H1 (cell line): Measurements from ENCODE around the gene THOC6. TPM values are rescaled to one million over a fixed set of nuclear protein-coding genes. Genes with fewer than 3 reads are reported as not detected.
A peak's percentile ranks its signal among the peaks of the same experiment; 100 is the strongest.

Experiments
- POLR2A ChIP-seq, 2 experiments: IDR thresholded peaks; 1 replicate in 1 of 2; 2 replicates in 1 of 2; pipeline ENCODE4 v1.6.1; 2011; ENCODE audit warnings: low read depth in 2 of 2, low read length in 2 of 2, mild to moderate bottlenecking in 2 of 2; ENCODE audit errors: control extremely low read depth in 1 of 2
- POLR2AphosphoS5 ChIP-seq: IDR thresholded peaks from 2 replicates; pipeline ENCODE4 v1.6.1; 2011; ENCODE audit warnings: low read depth, low read length
- SIN3A ChIP-seq, 2 experiments: IDR thresholded peaks in 1 of 2; conservative IDR thresholded peaks in 1 of 2; 2 replicates each; pipeline ENCODE4 v1.6.1; 2011 to 2012; ENCODE audit warnings: low read length in 2 of 2, improper control_type of control experiment in 1 of 2, low read depth in 1 of 2, mild to moderate bottlenecking in 1 of 2
- TAF7 ChIP-seq: optimal IDR thresholded peaks from 2 replicates; pipeline ENCODE3; 2011; ENCODE audit warnings: low read depth, mild to moderate bottlenecking, inconsistent platforms, low read length, moderate library complexity, borderline replicate concordance
- polyA plus RNA-seq, 7 experiments: library from polyadenylated mRNA; depleted of rRNA in 3 of 7; stranded (reverse) in 5 of 7; unstranded in 2 of 7; fragments of >200 nt in 5 of 7; fragments of 200-250 nt in 2 of 7; gene quantifications; 1 replicate in 5 of 7; 2 replicates in 1 of 7; 4 replicates in 1 of 7; pipeline versions ENCODE4 v1.2.1 to v1.2.3, GENCODE V29; 2011 to 2013; ENCODE audit warnings: missing spikeins in 2 of 7, mixed read lengths in 2 of 7
- total RNA-seq: library from RNA; stranded (reverse); fragmentation: NEBNext Ultra II Directional; extraction: Animal tissue kit (Norgen Biotek cat#: 25700); gene quantifications from 2 replicates; pipeline ENCODE4 v1.2.1, GENCODE V29; 2021

THOC6 gene
- total and polyA plus RNA-seq, 2 of the 8 experiments (the other 6 are each of a cell fraction or from before 2014, with no cell fraction given) = 78.5 to 111 TPM

- no peak for TF ChIP-seq POLR2AphosphoS5
- TF ChIP-seq POLR2A (IDR thresholded peaks at IDR 0.05; ENCODE audit: control extremely low read depth in 1 of 2, low read depth in 2 of 2, low read length in 2 of 2) = 0 out of 3 replicates have a peak, but pooled peaks of 1 of the 2 experiments have one; percentile 32
- no peak for TF ChIP-seq TAF7
- TF ChIP-seq SIN3A (conservative IDR thresholded peaks at IDR 0.05 in 1 of 2, IDR thresholded peaks at IDR 0.05 in 1 of 2; ENCODE audit: low read depth in 1 of 2, low read length in 2 of 2) = 0 out of 4 replicates have a peak, but pooled peaks of 1 of the 2 experiments have one; percentile 49
Observed at GRCh38 chr16:3004781-3005284, 19.0 kb upstream of the THOC6 start (continued).
